NCI-H524 (cell line): ENCODE measurements around the gene KIAA1328.
"Not testable (repeated sequence)": the region's sequence is repeated elsewhere in the genome, so short reads cannot be mapped to it uniquely, and the experiment has no call there.

Experiments used
- DNase-seq, 2 experiments: peaks; one replicate each; lab custom pipeline; 2025; lab: John Stamatoyannopoulos, UW

Gene KIAA1328

DNA sequence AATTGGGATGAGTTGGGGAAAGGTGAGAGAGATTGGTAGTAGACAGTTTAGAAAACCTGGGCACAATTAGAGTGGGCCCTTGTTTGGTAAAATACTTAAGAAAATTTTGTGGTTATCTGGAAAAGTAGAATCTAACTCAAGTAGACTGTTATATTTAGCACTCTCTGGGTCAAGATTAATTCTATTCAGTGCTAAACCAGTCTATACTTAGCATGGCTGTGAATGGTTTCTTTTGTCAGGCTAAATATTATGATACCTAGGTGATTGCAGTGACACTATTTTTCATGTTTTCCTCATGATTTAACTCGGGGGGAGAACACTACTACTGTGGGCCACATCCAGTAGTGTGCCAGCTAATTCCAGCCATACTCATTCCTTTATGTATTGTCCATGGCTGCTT lies 58.9 kb downstream of the KIAA1328 start:
- DNase-seq = no peak

DNA sequence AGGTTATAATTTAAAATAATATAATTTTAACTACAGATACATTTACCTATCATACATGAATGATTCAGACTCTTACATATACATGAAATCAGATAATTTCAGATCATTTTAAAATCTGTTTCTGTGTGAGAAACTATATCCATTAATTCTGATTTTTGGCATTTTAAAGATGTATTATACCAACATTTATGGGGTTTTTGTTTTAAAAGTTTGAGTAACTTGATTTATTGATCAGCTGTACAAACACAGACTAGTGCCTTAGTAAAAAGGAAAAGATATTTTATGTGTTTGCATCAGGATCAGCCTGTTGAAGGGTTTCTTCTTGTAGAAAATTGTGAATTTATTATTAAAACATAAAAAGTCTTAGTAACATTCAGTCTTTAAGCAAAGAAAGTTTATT lies 59.9 kb downstream of the KIAA1328 start:
- DNase-seq = no peak

DNA sequence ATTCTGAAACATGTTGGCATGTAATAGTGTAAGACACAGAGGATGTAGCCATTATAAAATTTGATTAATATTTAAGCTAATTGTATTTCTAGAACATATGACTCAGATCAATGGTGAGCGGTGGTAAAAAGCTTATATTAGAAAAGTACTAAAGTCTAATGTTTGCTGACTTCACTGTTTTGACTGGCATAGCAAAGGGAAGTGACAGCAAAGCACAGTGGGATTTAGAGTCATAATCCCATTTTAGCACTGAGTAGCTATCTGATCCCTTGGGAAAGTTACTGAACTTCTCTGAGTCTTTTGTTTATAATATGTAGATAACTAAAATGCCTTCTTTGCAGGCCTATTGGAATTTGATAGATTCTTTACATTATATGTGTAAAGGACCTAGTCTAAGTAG lies 60.4 kb downstream of the KIAA1328 start:
- DNase-seq = no peak

DNA sequence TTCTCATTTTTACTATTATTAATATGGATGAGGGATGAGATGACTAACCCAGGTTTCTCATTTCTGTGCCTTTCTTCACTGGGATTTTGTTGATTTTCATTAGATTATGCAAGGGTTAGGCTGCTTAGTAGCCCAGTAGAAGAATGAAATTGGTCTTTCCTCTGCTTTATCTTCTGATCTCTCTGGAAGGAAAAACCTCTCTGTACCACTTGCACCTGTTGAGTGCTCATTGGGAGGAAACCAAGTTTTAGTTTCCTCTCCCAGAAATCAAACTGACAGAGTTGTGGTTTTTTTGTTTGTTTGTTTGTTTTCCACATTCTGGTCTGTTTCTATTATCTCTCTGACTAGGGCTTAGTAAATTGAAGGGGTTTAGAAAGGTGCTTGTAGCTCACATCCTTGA lies 60.8 kb downstream of the KIAA1328 start:
- DNase-seq = no peak

DNA sequence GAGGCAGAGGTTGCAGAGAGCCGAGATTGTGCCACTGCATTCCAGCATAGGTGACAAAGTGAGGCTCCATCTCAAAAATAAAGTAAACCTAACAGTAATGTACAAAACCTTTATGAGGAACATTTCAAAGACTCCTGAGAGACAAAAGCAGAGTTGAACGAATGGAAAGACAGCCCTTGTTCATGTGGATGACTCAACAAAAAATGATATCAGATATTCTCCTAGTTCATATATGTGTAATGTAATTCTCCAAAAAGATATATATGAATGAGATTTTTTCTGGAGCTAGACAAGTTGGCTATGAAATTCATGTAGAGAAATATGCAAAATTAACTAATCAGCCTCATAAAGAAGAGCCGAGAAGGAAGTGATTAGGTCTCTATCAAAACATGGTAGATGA lies 61.7 kb downstream of the KIAA1328 start:
- no peak for DNase-seq

DNA sequence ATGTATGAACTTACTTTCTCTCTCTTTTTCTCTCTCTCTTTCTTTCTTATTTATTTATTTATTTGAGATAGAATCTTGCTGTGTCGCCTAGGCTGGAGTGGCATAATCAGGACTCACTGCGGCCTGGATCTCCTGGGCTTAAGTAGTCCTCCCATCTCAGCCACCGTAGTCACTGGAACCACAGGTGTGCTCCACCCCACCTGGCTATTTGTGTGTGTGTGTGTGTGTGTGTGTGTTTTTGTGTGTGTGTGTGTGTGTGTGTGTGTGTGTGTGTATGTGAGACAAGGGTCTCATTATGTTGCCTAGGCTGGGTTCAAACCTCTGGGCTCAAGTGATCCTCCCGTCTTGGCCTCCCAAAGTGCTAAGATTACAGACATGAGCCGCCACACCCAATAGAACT lies 64.3 kb downstream of the KIAA1328 start:
- no peak for DNase-seq

DNA sequence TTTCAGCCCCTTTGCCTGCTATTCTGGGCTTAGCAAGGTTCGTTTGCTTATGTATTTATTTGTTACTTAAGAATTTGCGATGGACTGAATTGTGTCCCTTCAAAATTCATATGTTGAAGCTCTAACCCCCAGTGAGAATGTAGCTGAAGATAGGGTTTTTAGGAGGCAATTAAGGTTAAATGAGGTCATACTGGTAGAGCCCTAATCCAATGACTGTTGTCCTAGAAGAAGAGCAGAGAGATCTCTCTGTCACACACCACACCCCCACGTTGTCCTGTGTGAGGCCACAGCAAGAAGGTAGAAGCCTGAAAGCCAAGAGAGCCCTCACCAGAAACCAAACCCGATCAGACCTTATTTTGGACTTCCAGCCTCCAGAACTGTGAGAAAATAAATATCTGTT lies 66.7 kb downstream of the KIAA1328 start:
- no peak for DNase-seq

DNA sequence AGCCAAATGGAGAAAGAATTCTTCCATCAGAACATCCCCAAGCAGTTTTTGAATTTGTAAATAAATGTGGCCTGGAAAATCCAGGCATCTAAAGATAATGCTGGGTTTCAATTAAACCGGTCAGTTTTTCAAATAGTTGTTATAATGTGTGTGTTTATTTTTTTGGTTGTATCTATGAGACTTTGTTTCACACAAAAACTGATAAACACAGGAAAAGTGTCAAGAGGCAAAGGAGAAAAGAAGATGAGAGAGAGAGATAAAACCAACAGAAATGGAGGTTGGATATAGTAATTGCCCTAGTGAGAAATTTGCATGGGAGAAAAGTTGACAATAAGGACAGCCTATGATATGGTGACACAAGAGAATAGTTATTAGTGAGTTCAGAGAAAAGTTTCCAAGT lies 68.3 kb downstream of the KIAA1328 start:
- no peak for DNase-seq

DNA sequence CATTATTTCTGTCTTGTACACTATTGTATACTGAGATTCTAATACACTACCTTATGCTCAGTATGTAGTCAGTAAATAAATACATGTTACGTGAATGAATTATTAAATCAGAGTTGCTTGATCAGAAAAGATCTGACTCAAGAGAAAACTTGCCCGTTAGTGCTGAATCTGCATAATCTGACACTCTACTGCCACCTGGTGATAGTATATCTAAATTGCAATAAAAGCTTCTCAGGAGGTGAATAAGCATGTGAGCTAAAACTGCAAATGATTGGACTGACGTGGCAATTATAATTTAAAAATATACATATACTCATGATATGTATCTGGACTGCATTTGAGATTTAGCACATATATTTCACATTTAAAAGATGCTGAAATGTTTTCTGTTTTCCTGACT lies 70.4 kb downstream of the KIAA1328 start:
- DNase-seq = no peak

DNA sequence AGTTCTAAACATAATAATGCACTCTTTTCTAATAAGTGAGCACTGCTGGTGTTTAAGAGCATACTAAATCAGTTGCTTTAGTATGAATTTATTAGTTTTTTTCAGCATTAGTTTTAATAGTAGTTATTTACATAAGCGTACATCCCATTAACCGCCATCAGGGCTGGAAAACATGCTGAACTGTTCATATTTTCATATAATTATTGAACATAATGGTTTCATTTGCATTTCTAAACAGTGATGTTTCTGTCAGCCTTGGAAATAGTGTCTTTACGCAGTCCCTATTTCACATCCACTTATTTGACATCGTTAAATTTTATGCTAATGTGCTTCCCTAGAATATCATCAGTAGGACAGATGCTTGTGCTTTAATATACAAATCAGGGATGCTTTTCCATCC lies 71.5 kb downstream of the KIAA1328 start:
- DNase-seq = no peak

DNA sequence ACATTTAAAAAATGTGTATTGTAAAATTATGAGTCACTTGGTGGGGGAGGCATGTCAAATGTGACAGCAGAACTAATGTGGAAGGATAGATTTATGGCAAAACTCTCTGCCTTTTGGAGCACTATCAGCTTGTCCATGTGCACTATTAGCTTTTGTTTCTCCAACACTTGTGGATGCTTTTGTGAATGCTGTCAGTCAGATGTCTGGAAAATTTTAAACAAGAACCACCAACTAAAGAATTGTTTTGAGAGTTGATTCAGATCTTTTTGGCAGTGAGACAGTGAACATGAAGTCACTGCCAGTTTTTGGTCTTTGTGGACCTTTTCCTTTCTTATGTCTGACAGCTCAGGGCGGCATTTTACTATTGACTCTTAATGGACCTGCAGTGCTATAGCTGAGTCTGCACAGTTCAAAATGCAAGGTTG lies 72.4 kb downstream of the KIAA1328 start:
- DNase-seq = no peak

DNA sequence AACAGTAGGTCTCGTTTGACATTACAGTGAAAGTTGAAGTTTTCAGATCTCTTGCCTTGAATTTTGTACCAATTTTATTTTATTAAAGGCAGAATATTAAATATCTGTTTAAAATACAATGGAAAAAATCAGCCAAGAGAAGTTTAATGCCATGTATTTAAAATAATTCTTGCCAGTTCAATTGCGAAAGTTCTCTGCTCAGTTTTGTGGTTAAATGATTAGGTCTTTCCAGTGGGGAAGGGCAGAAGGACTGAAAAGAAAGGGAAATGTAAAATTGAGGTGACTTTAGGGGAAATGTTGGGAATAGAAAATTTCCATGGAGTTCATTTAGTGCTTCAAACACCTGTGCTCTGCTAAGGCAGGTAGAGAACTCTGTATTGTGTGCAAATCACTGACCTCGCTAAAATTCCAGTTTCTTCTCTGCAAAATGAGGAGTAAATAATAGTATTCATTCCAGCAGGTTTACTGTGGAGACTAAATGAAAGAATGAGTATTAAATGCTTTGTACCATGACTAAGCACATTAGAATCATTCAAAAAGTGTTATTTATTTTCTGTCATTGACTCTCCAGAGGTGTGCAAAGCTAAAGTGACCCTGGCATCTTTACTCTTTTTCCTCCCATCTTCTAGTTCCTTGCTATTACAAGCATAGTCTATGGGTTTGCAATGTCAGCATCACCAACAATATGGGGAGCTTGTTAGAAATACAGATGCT lies 74.4 kb downstream of the KIAA1328 start:
- DNase-seq = no peak

DNA sequence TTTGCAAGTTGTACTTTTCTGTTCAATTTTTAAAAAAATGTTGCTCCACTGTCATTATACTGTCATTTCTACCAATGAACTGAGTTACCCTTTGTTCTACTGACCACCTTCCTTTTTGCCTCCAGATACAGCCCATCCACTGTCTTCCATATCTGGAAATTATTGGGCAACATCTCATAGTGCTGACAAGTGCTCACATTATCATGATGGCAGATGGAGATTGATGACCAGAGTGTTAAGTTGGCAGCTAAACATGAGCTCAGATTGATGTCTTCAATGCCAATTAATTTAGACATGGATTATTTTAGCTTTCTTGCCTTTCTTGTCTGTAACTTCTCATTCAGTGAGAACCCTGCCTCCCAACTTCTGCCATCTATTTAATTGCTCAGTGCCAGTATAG lies 76.6 kb downstream of the KIAA1328 start:
- peak; percentile 1 to 44 for DNase-seq

DNA sequence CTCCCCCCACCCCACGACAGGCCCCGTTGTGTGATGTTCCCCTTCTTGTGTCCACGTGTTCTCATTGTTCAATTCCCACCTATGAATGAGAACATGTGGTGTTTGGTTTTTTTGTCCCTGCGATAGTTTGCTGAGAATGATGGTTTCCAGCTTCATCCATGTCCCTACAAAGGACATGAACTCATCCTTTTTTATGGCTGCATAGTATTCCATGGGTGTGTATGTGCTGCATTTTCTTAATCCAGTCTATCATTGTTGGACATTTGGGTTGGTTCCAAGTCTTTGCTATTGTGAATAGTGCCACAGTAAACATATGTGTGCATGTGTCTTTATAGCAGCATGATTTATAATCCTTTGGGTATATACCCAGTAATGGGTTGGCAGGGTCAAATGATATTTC lies 80.4 kb downstream of the KIAA1328 start:
- not testable (repeated sequence) for DNase-seq

DNA sequence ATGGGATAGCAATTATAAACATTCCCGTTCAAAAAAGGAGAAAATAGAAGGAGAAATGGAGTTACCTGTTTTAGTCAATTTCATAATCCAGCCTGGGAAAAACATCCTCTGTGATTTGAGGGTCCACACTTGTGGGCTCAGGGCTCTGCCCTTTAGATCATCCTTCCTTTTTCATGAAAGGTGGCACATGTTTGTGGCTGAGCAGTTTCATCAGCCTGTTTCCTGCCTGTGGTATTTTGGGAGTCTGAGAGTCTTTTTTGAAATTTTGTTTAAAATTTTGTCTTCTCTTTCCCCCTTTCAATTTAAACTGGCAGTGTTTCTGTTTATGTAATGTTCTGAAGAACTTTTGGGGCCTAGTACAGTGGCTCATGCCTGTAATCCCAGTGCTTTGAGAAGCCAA lies 84.0 kb downstream of the KIAA1328 start:
- no peak for DNase-seq

DNA sequence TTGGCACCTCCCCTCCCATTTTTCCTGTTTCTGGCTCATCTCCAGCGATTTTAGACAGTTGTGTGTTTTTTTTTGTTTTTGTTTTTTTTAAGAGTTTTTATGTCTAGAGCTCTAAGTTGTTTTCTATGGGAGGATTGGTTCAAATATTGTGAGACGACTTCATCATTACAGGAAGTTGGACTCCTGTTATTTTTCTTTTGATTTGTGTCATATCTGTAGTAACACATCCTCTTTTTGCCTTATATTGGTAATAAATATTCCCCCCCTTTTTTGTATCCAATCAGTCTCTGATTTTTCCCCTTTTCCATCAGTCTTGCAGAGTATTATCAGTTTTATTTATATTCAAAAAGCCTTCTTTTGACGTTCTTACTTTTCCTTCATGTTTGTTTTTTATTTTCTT lies 89.0 kb downstream of the KIAA1328 start:
- no peak for DNase-seq

DNA sequence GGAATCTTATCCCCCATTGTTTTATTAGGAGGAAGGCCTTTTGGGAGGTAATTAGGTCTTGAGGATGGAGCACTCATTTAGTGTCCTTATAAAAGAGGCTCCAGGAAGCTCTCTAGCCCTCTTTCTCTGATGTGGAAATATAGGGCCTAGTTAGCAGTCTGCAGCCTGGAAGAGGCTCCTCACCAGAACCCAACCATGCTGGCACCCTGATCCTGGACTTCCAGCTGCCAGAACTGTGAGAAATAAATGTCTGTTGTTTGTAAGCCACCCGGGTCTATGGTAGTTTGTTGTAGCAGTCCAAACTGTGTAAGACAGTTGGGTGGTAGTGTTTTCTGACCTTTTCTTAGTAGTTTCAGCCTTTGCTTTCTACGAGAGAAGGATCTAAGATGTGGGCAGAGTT lies 100.7 kb downstream of the KIAA1328 start:
- no peak for DNase-seq

DNA sequence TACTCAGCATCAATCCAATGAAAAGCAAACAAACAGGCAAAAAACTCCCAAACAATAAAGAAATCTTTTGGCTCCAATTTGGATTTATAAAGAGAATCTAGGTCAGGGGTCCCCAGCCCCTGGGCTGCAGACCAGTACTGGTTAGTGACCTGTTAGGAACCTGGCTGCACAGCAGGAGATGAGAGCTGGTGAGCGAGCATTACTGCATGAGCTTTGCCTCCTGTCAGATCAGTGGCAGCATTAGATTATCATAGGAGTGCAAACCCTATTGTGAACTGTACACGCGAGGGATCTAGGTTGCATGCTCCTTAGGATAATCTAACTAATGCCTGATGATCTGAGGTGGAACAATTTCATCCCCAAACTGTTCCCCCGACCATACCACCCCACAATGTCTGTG lies 102.2 kb downstream of the KIAA1328 start:
- DNase-seq = no peak

DNA sequence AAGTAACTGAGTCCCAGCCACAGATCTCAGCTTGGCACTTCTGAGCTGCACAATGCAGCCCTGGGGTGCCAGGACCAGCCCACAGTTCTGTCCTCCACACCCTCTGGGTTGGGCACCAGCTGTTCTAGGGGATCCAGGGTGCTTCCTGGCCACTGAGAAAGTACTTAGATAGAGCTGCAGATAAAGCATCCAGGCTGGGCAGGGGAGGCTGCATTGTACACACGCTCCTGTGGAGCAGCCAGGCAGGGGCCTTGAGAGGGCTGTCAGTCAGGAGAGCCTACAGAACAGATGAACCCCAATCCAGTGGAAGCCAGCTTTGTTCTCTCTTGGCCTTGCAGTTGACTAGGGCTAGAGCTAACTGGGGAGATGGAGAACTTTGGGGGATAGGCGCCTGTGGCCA lies 104.6 kb downstream of the KIAA1328 start:
- no peak for DNase-seq

DNA sequence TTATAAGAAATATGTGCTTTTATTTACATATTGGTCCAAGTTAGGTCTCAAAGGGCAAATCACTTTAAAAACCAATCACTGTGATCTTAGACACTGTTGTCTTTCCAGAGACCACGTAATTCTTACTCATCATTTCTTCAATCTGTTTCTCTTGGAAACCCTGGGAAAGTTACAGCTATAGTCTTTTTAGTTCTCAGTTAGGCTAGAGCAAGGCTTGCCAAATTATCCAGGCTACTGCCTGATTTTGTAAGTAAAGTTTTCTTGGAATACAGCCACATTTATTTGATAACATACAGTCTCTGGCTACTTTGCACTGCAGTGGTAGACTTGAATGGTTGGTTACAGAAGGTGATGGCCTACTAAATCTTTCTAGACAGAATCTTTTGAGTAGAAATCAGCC lies 106.0 kb downstream of the KIAA1328 start:
- no peak for DNase-seq

DNA sequence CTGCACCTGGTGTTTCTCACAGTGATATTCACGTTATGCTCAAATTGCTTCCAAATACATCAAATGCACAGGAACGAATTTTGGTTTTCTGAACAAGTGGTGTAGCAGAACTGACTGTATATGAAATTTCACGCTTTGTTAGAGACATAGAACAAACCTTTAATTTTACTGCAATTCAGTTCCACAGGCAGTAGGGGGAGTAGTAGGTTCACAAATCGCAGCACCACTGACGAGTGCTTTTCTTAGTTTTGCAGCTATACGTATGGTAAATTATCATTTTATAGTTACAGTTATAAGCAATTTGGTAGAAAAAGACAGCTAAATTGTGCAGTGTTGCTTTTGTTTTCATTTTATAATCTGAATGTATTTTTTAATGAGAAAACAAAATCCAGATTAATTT lies 113.3 kb downstream of the KIAA1328 start:
- DNase-seq = peak in 1 of 2 experiments; percentile 42

DNA sequence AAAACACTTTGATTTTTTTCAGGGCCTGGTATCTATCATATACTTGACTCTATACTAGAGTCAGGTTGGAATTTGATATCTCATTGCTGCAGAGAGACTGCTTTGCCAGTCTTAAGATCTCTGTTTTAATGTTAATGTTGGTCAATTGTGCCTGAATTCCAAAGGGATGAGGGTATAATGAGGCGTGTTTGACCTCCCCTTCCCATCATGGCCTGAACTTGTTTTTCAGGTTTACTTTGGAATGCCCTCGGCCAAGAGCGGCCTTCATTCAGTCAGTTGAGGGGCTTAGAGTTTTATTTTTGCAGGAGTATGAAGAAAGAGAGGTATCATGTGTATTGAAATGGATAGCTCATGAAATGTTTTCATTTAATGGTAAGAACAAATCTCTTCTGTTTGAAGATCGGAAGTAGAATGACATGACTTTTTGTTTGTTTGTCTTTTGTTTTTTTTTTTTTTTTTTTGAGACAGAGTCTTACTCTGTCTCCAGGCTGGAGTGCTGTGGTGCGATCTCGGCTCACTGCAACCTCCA lies 119.0 kb downstream of the KIAA1328 start:
- DNase-seq = no peak

DNA sequence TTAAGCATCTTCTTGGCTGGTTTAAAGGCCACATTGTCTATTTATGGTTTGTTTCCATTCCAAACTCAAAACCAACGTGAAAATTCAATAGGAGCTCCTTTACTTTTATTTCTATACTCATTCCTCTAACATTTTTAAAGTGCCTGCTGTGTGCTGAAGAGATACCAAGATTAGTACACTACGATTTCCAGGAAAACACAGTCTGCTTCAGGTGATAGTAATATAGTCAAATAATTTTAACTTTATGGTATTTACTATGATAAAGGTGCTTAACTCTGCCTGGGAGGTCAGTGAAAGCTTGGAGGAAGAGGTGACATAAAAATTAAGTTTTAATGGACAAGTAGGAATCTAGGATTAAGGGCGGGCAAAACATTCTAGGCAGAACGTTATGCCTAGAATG lies 121.4 kb downstream of the KIAA1328 start:
- DNase-seq = no peak

DNA sequence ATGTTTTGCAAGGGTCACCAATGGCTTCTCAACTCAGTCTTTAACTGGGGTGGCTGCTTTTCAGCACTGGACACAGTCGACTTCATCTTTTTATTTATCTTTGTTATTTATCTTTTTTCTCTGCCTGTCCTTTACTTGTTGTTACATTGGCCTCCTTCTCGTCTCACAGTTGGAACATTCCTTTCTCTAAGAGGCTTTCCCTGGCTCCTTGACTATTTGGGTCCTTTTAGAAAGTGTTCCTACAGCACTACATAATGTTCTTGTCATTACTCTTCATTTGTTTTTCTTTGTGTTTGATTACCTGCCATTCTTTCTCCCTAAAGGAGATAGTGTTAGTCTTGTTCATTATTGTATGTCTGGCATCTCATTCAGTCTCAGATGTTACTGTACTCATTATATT lies 122.0 kb downstream of the KIAA1328 start:
- DNase-seq = no peak
